Measurements from ENCODE around the gene TOX2. TPM values are rescaled to one million over a fixed set of nuclear protein-coding genes. Genes with fewer than 3 reads are reported as not detected.

TOX2 gene
- total and polyA plus RNA-seq, 9 donors: 0.69 to 5.6 (median 1.8) TPM

DNA sequence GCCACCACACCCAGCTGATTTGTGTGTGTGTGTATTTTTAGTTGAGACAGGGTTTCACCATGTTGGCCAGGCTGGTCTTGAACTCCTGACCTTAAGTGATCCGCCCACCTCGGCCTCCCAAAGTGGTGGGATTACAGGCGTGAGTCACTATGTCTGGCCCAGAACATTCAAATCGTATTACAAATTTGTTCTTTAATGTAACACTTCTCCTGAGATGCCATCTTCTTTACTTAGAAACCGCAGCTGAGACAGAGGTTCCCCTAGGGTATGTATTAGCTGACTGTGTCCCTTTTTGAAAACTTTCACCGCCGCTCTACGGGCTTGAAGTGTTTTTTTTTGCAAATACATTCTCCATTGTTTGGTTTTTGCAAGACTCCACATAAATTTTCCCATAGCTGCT, 62.6 kb downstream of the TOX2 start:
- intact Hi-C loops (cut with DNase I): no loop called here

DNA sequence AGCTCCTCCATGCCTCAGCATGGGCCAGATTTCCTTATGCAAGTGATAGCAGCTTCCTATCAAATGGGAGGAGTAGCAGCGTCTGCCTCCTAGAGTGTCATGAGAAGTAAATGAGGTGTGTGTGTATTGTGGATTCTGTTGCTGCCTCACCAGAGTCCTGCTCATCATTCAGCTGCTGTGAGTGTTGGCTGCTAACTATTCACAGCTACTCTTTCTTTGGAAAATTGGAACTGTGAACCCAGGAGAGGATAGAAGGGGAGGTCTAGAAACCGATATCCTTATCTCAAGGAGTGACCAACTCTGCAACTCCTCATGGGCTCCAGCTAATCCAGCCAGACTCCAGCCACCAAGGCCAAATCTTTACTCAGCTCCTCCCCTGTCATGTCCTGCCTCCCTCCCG, 63.3 kb downstream of the TOX2 start:
- WGBS, 3 donors: 22 to 25% (median 22%) methylated on average over 3 of the region's 3 CpGs
- Histone ChIP-seq H3K36me3 (no peaks in the 10 kb centered on the region), H3K27me3 (no peaks in the 10 kb centered on the region), H3K4me3 (no peak overlapping the region), H3K4me1 (ENCODE audit: insufficient read depth) (no peaks in the 10 kb centered on the region), H3K9me3 (no peaks in the 10 kb centered on the region), H3K27ac (no peak overlapping the region)
- no peak for DNase-seq
- TF ChIP-seq POLR2A (IDR thresholded peaks at IDR 0.05): no peak
- TF ChIP-seq EP300 (IDR thresholded peaks at IDR 0.05): no peak
- TF ChIP-seq, protein P1, sequence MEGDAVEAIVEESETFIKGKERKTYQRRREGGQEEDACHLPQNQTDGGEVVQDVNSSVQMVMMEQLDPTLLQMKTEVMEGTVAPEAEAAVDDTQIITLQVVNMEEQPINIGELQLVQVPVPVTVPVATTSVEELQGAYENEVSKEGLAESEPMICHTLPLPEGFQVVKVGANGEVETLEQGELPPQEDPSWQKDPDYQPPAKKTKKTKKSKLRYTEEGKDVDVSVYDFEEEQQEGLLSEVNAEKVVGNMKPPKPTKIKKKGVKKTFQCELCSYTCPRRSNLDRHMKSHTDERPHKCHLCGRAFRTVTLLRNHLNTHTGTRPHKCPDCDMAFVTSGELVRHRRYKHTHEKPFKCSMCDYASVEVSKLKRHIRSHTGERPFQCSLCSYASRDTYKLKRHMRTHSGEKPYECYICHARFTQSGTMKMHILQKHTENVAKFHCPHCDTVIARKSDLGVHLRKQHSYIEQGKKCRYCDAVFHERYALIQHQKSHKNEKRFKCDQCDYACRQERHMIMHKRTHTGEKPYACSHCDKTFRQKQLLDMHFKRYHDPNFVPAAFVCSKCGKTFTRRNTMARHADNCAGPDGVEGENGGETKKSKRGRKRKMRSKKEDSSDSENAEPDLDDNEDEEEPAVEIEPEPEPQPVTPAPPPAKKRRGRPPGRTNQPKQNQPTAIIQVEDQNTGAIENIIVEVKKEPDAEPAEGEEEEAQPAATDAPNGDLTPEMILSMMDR (IDR thresholded peaks at IDR 0.05): no peak
- intact Hi-C loops (cut with DNase I): no loop called here

More for the DNA sequence above, 62.6 kb downstream of the TOX2 start:
- H3K27me3 ChIP-seq: no peaks in the 10 kb centered on the region
- TF ChIP-seq POLR2A (IDR thresholded peaks at IDR 0.05) (no peak), EP300 (IDR thresholded peaks at IDR 0.05) (no peak)
- TF ChIP-seq, protein P1 (IDR thresholded peaks at IDR 0.05): no peak
- no peak overlapping the region for H3K4me3 ChIP-seq
- H3K36me3 ChIP-seq: no peaks in the 10 kb centered on the region
- no peak for DNase-seq
- H3K4me1 ChIP-seq (ENCODE audit: insufficient read depth): no peaks in the 10 kb centered on the region
- no peaks in the 10 kb centered on the region for H3K9me3 ChIP-seq
- no peak overlapping the region for H3K27ac ChIP-seq
- 77 to 81% (median 80%) methylated on average over 8 of the region's 8 CpGs for WGBS, 3 donors

DNA sequence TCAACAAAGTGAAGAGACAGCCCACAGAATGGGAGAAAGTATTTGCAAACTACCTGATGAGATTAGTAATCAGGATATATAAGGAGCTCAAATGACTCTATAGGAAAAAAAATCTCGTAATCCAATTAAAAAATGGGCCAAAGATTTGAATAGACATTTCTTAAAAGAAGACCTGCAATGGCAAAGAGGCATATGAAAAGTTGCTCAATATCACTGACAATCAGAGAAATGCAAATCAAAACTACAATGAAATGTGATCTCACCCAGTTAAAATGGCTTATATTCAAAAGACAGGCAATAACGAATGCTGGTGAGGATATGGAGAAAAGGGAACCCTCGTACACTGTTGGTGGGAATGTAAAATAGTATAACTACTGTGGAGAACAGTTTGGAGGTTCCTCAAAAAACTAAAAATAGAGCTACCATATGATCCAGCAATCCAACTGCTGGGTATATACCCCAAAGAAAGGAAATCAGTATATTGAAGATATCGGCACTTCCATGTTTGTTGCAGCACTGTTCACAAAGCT, 65.0 kb downstream of the TOX2 start:
- no peaks in the 10 kb centered on the region for H3K36me3 ChIP-seq
- H3K9me3 ChIP-seq: no peaks in the 10 kb centered on the region
- intact Hi-C loops (cut with DNase I): no loop called here
- TF ChIP-seq EP300 (IDR thresholded peaks at IDR 0.05) (no peak), POLR2A (IDR thresholded peaks at IDR 0.05) (no peak)
- TF ChIP-seq, protein P1 (IDR thresholded peaks at IDR 0.05): no peak
- no peak overlapping the region for H3K27ac ChIP-seq
- 82 to 87% (median 84%) methylated on average over 4 of the region's 4 CpGs for WGBS, 3 donors
- no peak overlapping the region for H3K4me3 ChIP-seq
- no peaks in the 10 kb centered on the region for H3K4me1 ChIP-seq (ENCODE audit: insufficient read depth)
- DNase-seq: no peak
- H3K27me3 ChIP-seq: no peaks in the 10 kb centered on the region

DNA sequence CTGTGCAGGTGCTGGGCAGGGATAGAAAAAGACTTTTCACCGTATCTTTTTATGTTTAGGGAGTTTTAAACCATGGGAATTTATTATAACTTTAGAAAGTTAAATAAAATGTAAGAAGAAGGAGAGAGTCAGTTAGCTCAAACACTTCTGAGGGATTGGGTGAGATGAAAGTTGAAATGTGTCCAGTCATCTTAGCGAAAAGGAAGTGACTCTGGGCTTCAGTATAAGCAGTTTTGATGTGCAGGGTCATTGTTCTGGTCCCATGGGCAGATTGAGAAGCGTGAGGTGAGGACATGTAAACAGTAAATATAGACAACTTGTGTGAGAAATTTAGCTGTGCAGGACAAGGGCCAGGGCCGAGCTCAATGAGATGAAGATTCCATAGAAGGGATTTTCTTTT, 66.9 kb downstream of the TOX2 start:
- Histone ChIP-seq H3K36me3 (no peaks in the 10 kb centered on the region), H3K27ac (no peak overlapping the region), H3K4me3 (no peak overlapping the region), H3K27me3 (no peaks in the 10 kb centered on the region), H3K4me1 (ENCODE audit: insufficient read depth) (no peaks in the 10 kb centered on the region), H3K9me3 (no peaks in the 10 kb centered on the region)
- 67 to 79% (median 72%) methylated on average over 4 of the region's 4 CpGs for WGBS, 3 donors
- DNase-seq: no peak
- intact Hi-C loops (cut with DNase I): no loop called here
- TF ChIP-seq, protein P1 (IDR thresholded peaks at IDR 0.05): no peak
- TF ChIP-seq EP300 (IDR thresholded peaks at IDR 0.05): no peak
- no peak for TF ChIP-seq POLR2A (IDR thresholded peaks at IDR 0.05)

Data from ovary (tissue), 9 donors.